HFF-Myc (cell line): ENCODE results near the gene CLIC5.

Experiments used
- DNase-seq: peaks from one replicate; pipeline ENCODE4 v3.0.0-alpha.2; 2011; ENCODE audit warnings: low read depth; ENCODE audit errors: extremely low read depth
- H3K4me3 ChIP-seq: replicated peaks from 2 replicates; pipeline ENCODE4 v1.5.1; 2011; ENCODE audit warnings: low read depth, mild to moderate bottlenecking, control low read depth, low read length
- TF ChIP-seq, protein P1 (sequence below): IDR thresholded peaks from 2 replicates; pipeline ENCODE4 v1.5.1; 2012; ENCODE audit warnings: mild to moderate bottlenecking, low read depth, low read length, control low read depth; ENCODE audit errors: missing control alignments

Gene CLIC5

DNA sequence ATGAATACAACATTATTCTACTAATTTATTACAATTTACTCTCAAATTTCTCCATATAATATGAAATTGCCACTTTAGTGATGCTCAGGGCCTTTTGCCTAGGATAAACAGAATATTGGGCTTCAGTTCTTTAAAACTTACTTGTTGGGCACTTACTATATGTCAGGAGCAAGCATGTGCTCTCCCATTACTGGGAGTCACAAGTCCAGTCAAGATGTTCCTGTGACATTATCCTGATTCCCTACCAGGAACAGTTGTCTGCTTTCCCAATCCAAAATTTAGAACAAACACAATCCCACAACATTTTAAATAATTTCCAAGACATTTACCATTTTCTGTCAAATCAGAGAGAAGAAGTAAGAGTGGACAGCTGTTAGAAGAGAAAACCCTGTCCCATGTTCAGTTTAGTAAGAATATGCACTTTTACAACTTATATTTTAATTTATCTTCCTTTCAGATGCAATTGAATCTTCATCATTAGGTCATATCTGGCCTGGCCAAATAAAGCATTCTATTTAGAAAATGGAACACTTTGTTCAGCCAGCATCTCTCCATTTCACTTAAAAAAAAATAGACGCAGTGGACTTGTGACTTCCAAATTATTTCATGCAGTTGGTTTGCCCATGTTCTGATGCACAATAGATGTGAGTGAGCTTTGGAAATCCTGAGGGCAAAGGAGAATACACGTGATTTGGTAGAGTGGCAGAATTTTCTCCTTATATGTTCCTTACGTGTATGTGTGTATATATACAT is 159.8 kb downstream of the CLIC5 start:
- TF ChIP-seq, protein P1, sequence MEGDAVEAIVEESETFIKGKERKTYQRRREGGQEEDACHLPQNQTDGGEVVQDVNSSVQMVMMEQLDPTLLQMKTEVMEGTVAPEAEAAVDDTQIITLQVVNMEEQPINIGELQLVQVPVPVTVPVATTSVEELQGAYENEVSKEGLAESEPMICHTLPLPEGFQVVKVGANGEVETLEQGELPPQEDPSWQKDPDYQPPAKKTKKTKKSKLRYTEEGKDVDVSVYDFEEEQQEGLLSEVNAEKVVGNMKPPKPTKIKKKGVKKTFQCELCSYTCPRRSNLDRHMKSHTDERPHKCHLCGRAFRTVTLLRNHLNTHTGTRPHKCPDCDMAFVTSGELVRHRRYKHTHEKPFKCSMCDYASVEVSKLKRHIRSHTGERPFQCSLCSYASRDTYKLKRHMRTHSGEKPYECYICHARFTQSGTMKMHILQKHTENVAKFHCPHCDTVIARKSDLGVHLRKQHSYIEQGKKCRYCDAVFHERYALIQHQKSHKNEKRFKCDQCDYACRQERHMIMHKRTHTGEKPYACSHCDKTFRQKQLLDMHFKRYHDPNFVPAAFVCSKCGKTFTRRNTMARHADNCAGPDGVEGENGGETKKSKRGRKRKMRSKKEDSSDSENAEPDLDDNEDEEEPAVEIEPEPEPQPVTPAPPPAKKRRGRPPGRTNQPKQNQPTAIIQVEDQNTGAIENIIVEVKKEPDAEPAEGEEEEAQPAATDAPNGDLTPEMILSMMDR, result no peak
- DNase-seq, result no peak
- no peak overlapping the region for H3K4me3 ChIP-seq

DNA sequence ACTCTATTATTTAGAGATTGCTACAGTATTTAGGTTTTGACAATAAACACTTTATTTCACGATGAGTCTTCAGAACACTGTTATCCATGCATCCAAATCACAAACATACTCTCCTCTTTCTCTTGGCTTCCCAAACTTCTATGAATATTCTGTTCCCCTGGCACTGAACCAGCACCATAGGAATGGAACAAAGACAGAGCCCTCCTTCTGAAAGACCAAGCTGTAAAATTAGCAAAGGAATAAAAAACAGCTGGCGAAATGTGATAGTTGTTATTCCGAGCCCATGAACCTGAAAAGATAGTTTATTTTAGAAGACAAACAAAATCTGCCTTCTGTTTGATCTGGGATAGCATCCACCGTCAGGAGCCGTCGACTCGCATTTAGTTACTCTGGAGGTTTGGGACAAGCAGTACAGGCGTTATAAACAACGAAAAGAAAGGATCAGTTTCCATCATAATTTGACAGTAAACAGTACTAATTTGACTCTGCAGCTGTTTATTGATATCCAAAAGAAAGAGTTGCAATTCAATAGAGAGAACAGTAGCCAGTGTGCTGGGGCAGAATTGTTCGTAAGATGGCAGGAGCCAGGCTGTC is 161.4 kb downstream of the CLIC5 start:
- TF ChIP-seq, protein P1, result no peak
- H3K4me3 ChIP-seq, result no peak overlapping the region
- DNase-seq, result no peak

DNA sequence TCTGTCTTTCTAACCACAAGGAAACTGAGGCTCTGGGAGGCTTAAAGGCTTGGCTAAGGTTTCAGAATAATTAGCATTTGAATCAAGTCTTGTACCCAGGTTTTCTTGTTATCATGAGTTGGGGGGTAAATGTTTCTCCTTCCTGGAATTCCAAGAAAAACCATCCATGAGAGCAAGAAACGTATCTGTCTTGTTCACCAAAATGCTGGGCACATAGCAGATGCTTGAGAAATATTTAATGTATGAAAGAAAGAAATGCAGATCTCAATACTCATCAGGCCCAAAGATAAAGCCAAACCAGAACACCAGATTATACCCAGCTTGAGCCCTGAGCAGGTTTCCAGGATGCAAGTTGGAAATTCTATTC is 164.6 kb downstream of the CLIC5 start:
- H3K4me3 ChIP-seq, result no peak overlapping the region
- TF ChIP-seq, protein P1, result no peak
- DNase-seq, result no peak

DNA sequence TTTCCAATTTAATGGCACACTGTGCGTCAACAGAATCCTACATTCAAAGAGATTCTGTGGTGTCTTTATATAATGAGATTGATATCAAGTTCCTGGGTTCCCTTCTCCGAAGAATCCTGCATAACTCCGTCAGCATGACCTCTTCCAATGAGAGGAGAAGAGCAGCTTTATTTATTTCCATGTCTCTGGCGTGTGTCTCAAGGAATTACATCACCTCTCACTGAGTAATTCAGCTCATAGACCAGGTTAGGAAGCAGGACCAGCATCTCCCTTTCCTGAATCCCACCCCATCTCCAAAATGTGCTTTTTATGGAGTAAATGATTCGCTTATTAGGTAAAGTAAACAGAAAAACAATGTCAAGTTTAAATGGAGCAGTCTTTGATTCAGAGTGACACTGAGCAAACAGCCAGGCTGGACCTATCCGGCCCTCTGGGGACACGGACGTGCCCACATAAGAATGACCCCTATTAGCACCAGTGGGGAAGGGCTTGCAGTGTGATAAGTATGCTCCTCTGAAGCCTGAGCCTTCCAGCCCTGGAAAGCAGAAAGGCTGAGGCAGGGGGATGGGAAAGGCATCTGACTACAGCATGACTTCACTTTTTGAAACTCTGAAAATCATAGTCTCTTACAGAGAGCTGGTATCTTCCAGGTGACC is 165.2 kb downstream of the CLIC5 start:
- DNase-seq, result no peak
- TF ChIP-seq, protein P1, result no peak
- no peak overlapping the region for H3K4me3 ChIP-seq

DNA sequence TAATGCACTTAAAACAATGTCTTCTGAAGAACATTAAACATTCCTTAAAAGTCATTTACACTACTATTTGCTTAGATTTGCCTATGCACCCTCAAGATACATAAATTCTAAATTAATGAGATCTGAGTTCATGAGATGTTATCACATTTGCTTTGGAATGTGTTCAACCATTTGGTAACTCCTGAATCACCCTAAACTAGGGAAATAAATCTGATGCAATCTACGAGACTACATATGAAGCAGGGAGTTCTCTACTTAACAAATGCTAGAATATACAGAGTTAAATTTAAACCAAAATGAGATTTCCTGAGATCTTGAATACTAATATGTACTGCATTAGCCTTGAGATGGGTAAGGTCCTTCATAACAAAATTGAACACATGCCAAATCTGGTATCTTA is 170.1 kb downstream of the CLIC5 start:
- DNase-seq, result no peak
- TF ChIP-seq, protein P1, result no peak

DNA sequence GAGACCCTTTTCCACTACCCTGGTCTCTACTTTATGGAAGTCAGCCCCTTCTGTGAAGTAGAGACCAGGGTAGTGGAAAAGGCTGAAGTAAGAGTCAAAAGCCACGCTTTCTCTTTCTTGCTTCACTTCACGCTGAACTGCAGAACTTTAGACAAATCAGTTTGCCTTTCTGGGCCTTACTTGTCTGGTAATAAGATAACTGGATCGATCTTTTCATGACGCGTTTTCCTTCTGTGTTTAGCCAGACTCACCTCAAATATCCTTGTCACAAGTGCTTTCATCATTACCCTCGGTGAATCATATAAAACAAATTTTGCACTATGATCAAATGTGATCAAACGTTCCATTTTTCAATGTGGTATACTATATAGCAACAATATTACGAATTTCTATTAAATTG is 170.7 kb downstream of the CLIC5 start:
- no peak overlapping the region for H3K4me3 ChIP-seq
- TF ChIP-seq, protein P1, result no peak
- DNase-seq, result no peak

More for the DNA sequence above, 170.1 kb downstream of the CLIC5 start:
- no peak overlapping the region for H3K4me3 ChIP-seq
